Peyer's patch (tissue), 4 donors: Measurements from ENCODE around the gene ZC3H7B. TPM values are rescaled to one million over a fixed set of nuclear protein-coding genes. Genes with fewer than 3 reads are reported as not detected.

Experiments
- DNase-seq, 3 donors: peaks; one replicate each; pipeline ENCODE4 v3.0.0-alpha.2; 2017 to 2019
- H3K27ac ChIP-seq, 4 donors: fragments of 200-600 bp; sonication (generic); one replicate each; pipeline ENCODE4 v1.5.1; 2016 to 2019
- H3K27me3 ChIP-seq, 2 donors: fragments of 200-600 bp; sonication (generic); one replicate each; pipeline ENCODE4 v1.5.1; 2019
- H3K36me3 ChIP-seq, 3 donors: fragments of 200-600 bp; sonication (generic); one replicate each; pipeline ENCODE4 v1.5.1; 2016 to 2019
- H3K4me1 ChIP-seq, 4 donors: fragments of 200-600 bp; sonication (generic); one replicate each; pipeline ENCODE4 v1.5.1; 2016 to 2019
- H3K4me3 ChIP-seq, 4 donors: fragments of 200-600 bp; sonication (generic); 1 replicate in 3 of 4; 2 replicates in 1 of 4; pipeline ENCODE4 v1.5.1; 2016 to 2019; ENCODE audit warnings: mild to moderate bottlenecking in 1 of 4
- H3K9me3 ChIP-seq, 4 donors: fragments of 200-600 bp; sonication (generic); one replicate each; pipeline ENCODE4 v1.5.1; 2016 to 2019; ENCODE audit warnings: mild to moderate bottlenecking in 1 of 4
- CTCF ChIP-seq, 6 experiments: fragments of 450-650 bp in 4 of 6; fragments of 200-600 bp in 2 of 6; sonication (generic) in 1 of 6; IDR thresholded peaks; one replicate each; pipeline ENCODE4 v1.5.1; 2017 to 2019; ENCODE audit warnings: antibody characterized with exemption in 6 of 6, mild to moderate bottlenecking in 3 of 6, moderate library complexity in 1 of 6
- POLR2A ChIP-seq, 2 donors: fragments of 450-650 bp; IDR thresholded peaks; one replicate each; pipeline ENCODE4 v1.5.1; 2017; ENCODE audit warnings: antibody characterized with exemption in 2 of 2, mild to moderate bottlenecking in 2 of 2, moderate library complexity in 2 of 2
- total RNA-seq, 4 donors: library from RNA; depleted of rRNA; stranded (reverse); fragments of >200 nt; gene quantifications; one replicate each; pipeline ENCODE4 v1.1.0, GENCODE V29; 2016

The ZC3H7B gene
- total RNA-seq, 4 donors from 2014 or later, result 39.9 to 65.1 (median 60.0) TPM

- Histone ChIP-seq H3K4me3 (peak within 1 kb of the TSS; percentile 92 to 97 (median 95)), H3K27me3 (no peaks in the 10 kb centered on the region), H3K4me1 (peaks cover 0 to 27% (median 12%) of the 10 kb centered on the region in 4 donors), H3K27ac (peak within 1 kb of the TSS; percentile 95 to 100 (median 98)), H3K9me3 (no peaks in the 10 kb centered on the region), H3K36me3 (no peaks in the 10 kb centered on the region)
- TF ChIP-seq CTCF (IDR thresholded peaks at IDR 0.05) (no peak), POLR2A (IDR thresholded peaks at IDR 0.05) (peak; percentile 64 to 83)
- DNase-seq, result peak; percentile 99
Observed at GRCh38 chr22:41381329-41382097, 80.2 kb downstream of the ZC3H7B start, which contains the start of gene TEF. Gene TEF, plus strand, starts transcription at chr22:41381942. Its CDS starts 103 bp downstream, at chr22:41382045.

GRCh38 chr22:41382098-41382578 lies 80.8 kb downstream of the ZC3H7B start:
- H3K27ac ChIP-seq, result peak overlapping the region; percentile 95 to 100 (median 98)
- TF ChIP-seq CTCF (IDR thresholded peaks at IDR 0.05) (no peak), POLR2A (IDR thresholded peaks at IDR 0.05) (no peak)
- DNase-seq, result peak; percentile 62 to 86 (median 78)
- H3K4me1 ChIP-seq, result peaks cover 0 to 27% (median 12%) of the 10 kb centered on the region in 4 donors
- no peaks in the 10 kb centered on the region for H3K9me3 ChIP-seq
- H3K36me3 ChIP-seq, result peaks cover 0 to 1% (median 0%) of the 10 kb centered on the region in 3 donors
- peak overlapping the region; percentile 92 to 97 (median 95) for H3K4me3 ChIP-seq
- no peaks in the 10 kb centered on the region for H3K27me3 ChIP-seq

GRCh38 chr22:41382610-41383009 lies 81.3 kb downstream of the ZC3H7B start:
- DNase-seq, result no peak
- Histone ChIP-seq H3K4me3 (peak overlapping the region; percentile 92 to 97 (median 95)), H3K9me3 (no peaks in the 10 kb centered on the region), H3K27ac (peak overlapping the region; percentile 95 to 100 (median 98)), H3K4me1 (peaks cover 0 to 27% (median 12%) of the 10 kb centered on the region in 4 donors), H3K36me3 (peaks cover 0 to 6% (median 0%) of the 10 kb centered on the region in 3 donors), H3K27me3 (no peaks in the 10 kb centered on the region)
- TF ChIP-seq CTCF (IDR thresholded peaks at IDR 0.05) (no peak), POLR2A (IDR thresholded peaks at IDR 0.05) (no peak)

GRCh38 chr22:41383085-41383484 lies 81.8 kb downstream of the ZC3H7B start:
- peak overlapping the region; percentile 92 to 97 (median 95) for H3K4me3 ChIP-seq
- no peak for DNase-seq
- H3K27me3 ChIP-seq, result no peaks in the 10 kb centered on the region
- peak overlapping the region in 3 of 4 donors; percentile 95 to 100 (median 97) for H3K27ac ChIP-seq
- H3K9me3 ChIP-seq, result no peaks in the 10 kb centered on the region
- peaks cover 0 to 27% (median 12%) of the 10 kb centered on the region in 4 donors for H3K4me1 ChIP-seq
- no peak for TF ChIP-seq CTCF (IDR thresholded peaks at IDR 0.05)
- no peak for TF ChIP-seq POLR2A (IDR thresholded peaks at IDR 0.05)
- H3K36me3 ChIP-seq, result peaks cover 0 to 11% (median 0%) of the 10 kb centered on the region in 3 donors

GRCh38 chr22:41384128-41384527 lies 82.8 kb downstream of the ZC3H7B start:
- Histone ChIP-seq H3K36me3 (peaks cover 0 to 20% (median 0%) of the 10 kb centered on the region in 3 donors), H3K4me1 (peaks cover 0 to 27% (median 12%) of the 10 kb centered on the region in 4 donors), H3K4me3 (no peak overlapping the region), H3K27ac (peak overlapping the region in 1 of 4 donors; percentile 100), H3K9me3 (no peaks in the 10 kb centered on the region), H3K27me3 (no peaks in the 10 kb centered on the region)
- TF ChIP-seq POLR2A (IDR thresholded peaks at IDR 0.05) (no peak), CTCF (IDR thresholded peaks at IDR 0.05) (no peak)
- no peak for DNase-seq
